HL-60 (cell line): ENCODE measurements around the gene MBD3.

Experiments used
- GABPA ChIP-seq: IDR thresholded peaks from 2 replicates; pipeline ENCODE4 v1.6.1; 2012; ENCODE audit warnings: low read depth
- POLR2AphosphoS5 ChIP-seq: IDR thresholded peaks from 2 replicates; pipeline ENCODE4 v1.6.1; 2012; ENCODE audit warnings: low read depth
- SPI1 ChIP-seq: IDR thresholded peaks from 2 replicates; pipeline ENCODE4 v1.6.1; 2012; ENCODE audit warnings: low read depth, mild to moderate bottlenecking, borderline replicate concordance
- TF ChIP-seq, protein P1 (sequence below): IDR thresholded peaks from one replicate; pipeline ENCODE4 v1.5.1; 2011; ENCODE audit warnings: low read length, control low read depth, inconsistent platforms; ENCODE audit not compliant: insufficient read depth

DNA sequence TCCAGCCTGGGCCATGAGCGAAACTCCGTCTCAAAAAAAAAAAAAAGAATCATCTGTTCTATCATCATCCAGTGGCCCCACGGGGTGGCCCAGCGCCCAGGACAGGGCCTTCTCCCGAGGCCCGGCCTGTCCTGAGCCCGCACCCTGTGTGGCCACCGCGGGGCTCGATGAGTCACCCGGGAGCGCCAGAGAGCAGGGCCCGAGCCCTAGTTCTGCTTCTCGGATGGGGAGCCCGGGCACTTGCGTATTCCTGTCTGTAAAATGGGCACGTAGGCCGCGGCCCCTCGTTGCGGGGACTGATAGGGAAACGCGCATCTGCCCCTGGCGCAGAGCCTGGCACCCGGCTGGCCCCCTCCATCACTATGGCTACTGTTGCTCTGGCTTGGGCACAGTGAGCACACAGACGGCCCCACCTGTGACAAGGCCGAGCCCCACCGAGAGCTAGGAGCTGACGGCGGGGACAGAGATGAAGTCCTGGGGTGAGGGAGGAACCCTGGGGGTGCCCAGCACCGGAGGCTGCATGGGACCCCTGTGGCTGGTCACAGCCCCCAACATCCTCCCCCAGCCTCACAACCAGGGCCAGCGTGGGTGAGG is 33.8 kb upstream of the MBD3 start:
- TF ChIP-seq, protein P1, sequence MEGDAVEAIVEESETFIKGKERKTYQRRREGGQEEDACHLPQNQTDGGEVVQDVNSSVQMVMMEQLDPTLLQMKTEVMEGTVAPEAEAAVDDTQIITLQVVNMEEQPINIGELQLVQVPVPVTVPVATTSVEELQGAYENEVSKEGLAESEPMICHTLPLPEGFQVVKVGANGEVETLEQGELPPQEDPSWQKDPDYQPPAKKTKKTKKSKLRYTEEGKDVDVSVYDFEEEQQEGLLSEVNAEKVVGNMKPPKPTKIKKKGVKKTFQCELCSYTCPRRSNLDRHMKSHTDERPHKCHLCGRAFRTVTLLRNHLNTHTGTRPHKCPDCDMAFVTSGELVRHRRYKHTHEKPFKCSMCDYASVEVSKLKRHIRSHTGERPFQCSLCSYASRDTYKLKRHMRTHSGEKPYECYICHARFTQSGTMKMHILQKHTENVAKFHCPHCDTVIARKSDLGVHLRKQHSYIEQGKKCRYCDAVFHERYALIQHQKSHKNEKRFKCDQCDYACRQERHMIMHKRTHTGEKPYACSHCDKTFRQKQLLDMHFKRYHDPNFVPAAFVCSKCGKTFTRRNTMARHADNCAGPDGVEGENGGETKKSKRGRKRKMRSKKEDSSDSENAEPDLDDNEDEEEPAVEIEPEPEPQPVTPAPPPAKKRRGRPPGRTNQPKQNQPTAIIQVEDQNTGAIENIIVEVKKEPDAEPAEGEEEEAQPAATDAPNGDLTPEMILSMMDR: no peak
- TF ChIP-seq GABPA (no peak), POLR2AphosphoS5 (no peak), SPI1 (no peak)
